A549 (cell line): ENCODE measurements around the gene RPN2. TPM values are rescaled to one million over a fixed set of nuclear protein-coding genes. Genes with fewer than 3 reads are reported as not detected.

Source experiments
- ATAC-seq, 2 experiments: fragments of 200-7000 bp in 1 of 2; fragments of >200 bp in 1 of 2; cut with Nextera tagmentation in 1 of 2; cut with Tn5 transposase in 1 of 2; 3 replicates each; pipeline versions ENCODE4 v1.8.0 to v1.9.1; 2018 to 2020; ENCODE audit warnings: mild to moderate bottlenecking in 1 of 2, moderate library complexity in 1 of 2
- CTCF ChIA-PET: fragments of 300-600 bp; sonication (Branson Sonifier 250); formaldehyde crosslinking; extraction: SDS; loops from one replicate; lab custom pipeline; 2021; ENCODE audit warnings: antibody characterized with exemption, inconsistent platforms; lab: Yijun Ruan, JAX
- POLR2A ChIA-PET: fragments of 350-600 bp; formaldehyde crosslinking; extraction: SDS; loops from one replicate; lab custom pipeline; 2021; ENCODE audit warnings: antibody characterized with exemption, inconsistent platforms; lab: Yijun Ruan, JAX
- DNase-seq, 2 experiments: peaks; one replicate each; pipeline versions ENCODE4 v3.0.0 to v3.0.0-alpha.2; 2011 to 2016; ENCODE audit warnings: low read depth in 1 of 2, low spot score in 1 of 2
- FAIRE-seq: peaks from 2 replicates; lab custom pipeline; 2011; peaks lifted over from hg19 to GRCh38; lab: Jason Lieb, UNC
- H3K27ac ChIP-seq, 2 experiments: fragments of >200 bp; sonication (Bioruptor Twin); formaldehyde crosslinking; 3 replicates each; pipeline ENCODE4 v1.5.1; 2016 to 2017
- H3K4me1 ChIP-seq: fragments of >200 bp; sonication (Bioruptor Twin); formaldehyde crosslinking; 3 replicates; pipeline ENCODE4 v1.6.1; 2016
- H3K4me2 ChIP-seq: fragments of >200 bp; sonication (Bioruptor Twin); formaldehyde crosslinking; 3 replicates; pipeline ENCODE4 v1.6.1; 2016
- H3K4me3 ChIP-seq: fragments of >200 bp; sonication (Bioruptor Twin); formaldehyde crosslinking; 3 replicates; pipeline ENCODE4 v1.5.1; 2016
- H3K9me3 ChIP-seq: fragments of >200 bp; sonication (Bioruptor Twin); formaldehyde crosslinking; 3 replicates; pipeline ENCODE4 v1.6.1; 2016
- BCL3 ChIP-seq: fragments of >200 bp; sonication (Bioruptor Twin); formaldehyde crosslinking; IDR thresholded peaks from 3 replicates; pipeline ENCODE4 v1.6.1; 2016
- CHD2 ChIP-seq: fragments of 150-350 bp; IDR thresholded peaks from 2 replicates; pipeline ENCODE4 v1.6.1; 2014; ENCODE audit warnings: low read length; ENCODE audit not compliant: partially characterized antibody
- EHF ChIP-seq: fragments of 250-450 bp; sonication (Bioruptor Pico); IDR thresholded peaks from 2 replicates; pipeline ENCODE4 v1.5.0; 2020; ENCODE audit warnings: mild to moderate bottlenecking
- ELK1 ChIP-seq: fragments of 150-350 bp; IDR thresholded peaks from 2 replicates; pipeline ENCODE4 v1.6.1; 2014; ENCODE audit warnings: low read depth, mild to moderate bottlenecking, low read length
- ESRRA ChIP-seq: fragments of 150-350 bp; IDR thresholded peaks from 2 replicates; pipeline ENCODE4 v1.6.1; 2014; ENCODE audit warnings: mild to moderate bottlenecking, low read length, borderline replicate concordance
- FOXS1 ChIP-seq: fragments of 250-450 bp; sonication (Bioruptor Pico); IDR thresholded peaks from 2 replicates; pipeline ENCODE4 v1.5.0; 2020; ENCODE audit warnings: mild to moderate bottlenecking, moderate library complexity
- HES2 ChIP-seq: fragments of >200 bp; sonication (Bioruptor Twin); formaldehyde crosslinking; IDR thresholded peaks from 2 replicates; pipeline ENCODE4 v1.6.1; 2016
- HMGXB4 ChIP-seq: fragments of 250-450 bp; sonication (Bioruptor Pico); IDR thresholded peaks from 2 replicates; pipeline ENCODE4 v1.5.0; 2021; ENCODE audit warnings: mild to moderate bottlenecking, moderate library complexity, borderline replicate concordance
- HOXB13 ChIP-seq: fragments of 250-450 bp; sonication (Bioruptor Pico); IDR thresholded peaks from 2 replicates; pipeline ENCODE4 v1.5.0; 2020; ENCODE audit warnings: low read depth, mild to moderate bottlenecking, moderate library complexity
- HOXB5 ChIP-seq: fragments of 250-450 bp; sonication (Bioruptor Pico); IDR thresholded peaks from 2 replicates; pipeline ENCODE4 v1.5.0; 2020; ENCODE audit warnings: mild to moderate bottlenecking, moderate library complexity
- JUN ChIP-seq, 2 experiments: fragments of >200 bp; sonication (Bioruptor Twin); formaldehyde crosslinking; IDR thresholded peaks; 2 replicates in 1 of 2; 3 replicates in 1 of 2; pipeline ENCODE4 v1.6.1; 2016 to 2017
- KDM5A ChIP-seq: fragments of 200-600 bp; sonication (generic); IDR thresholded peaks from 2 replicates; pipeline ENCODE4 v1.6.1; 2016; ENCODE audit warnings: antibody characterized with exemption, mild to moderate bottlenecking
- NFE2L2 ChIP-seq: fragments of 150-350 bp; conservative IDR thresholded peaks from 2 replicates; pipeline ENCODE4 v1.6.1; 2014; ENCODE audit warnings: low read length
- RAD21 ChIP-seq, 2 experiments: fragments of >200 bp in 1 of 2; sonication (Bioruptor Twin) in 1 of 2; formaldehyde crosslinking in 1 of 2; IDR thresholded peaks in 1 of 2; conservative IDR thresholded peaks in 1 of 2; 2 replicates in 1 of 2; 3 replicates in 1 of 2; pipeline ENCODE4 v1.6.1; 2012 to 2018; ENCODE audit warnings: inconsistent platforms in 1 of 2
- RNF2 ChIP-seq: fragments of 200-600 bp; sonication (generic); IDR thresholded peaks from 2 replicates; pipeline ENCODE4 v1.6.1; 2016; ENCODE audit warnings: low read depth, mild to moderate bottlenecking, antibody characterized with exemption, moderate library complexity, borderline replicate concordance
- USF2 ChIP-seq: fragments of 450-650 bp; IDR thresholded peaks from 2 replicates; pipeline ENCODE4 v1.6.1; 2014; ENCODE audit warnings: antibody characterized with exemption
- ZSCAN20 ChIP-seq: fragments of 250-450 bp; sonication (Bioruptor Pico); IDR thresholded peaks from 2 replicates; pipeline ENCODE4 v1.8.0; 2022; ENCODE audit warnings: mild to moderate bottlenecking, moderate library complexity
- WGBS: methylation state at CpG from one replicate; pipeline ENCODE4 v1.1.6; 2017; ENCODE audit errors: missing lambda C conversion rate; 5-methylcytosine and 5-hydroxymethylcytosine counted together
- polyA plus RNA-seq, 4 experiments: library from polyadenylated mRNA; depleted of rRNA in 3 of 4; stranded (reverse); fragments of >200 nt; fragmentation: RNase III in 1 of 4; extraction: RNeasy Plus Mini Kit Qiagen cat#74134 plus additional on column Dnase treatment in 1 of 4; gene quantifications; 2 replicates in 3 of 4; 3 replicates in 1 of 4; pipeline ENCODE4 v1.2.3, GENCODE V29; 2011 to 2017

Gene RPN2
- polyA plus RNA-seq, 2 of the 4 experiments (the other 2 are of a cell fraction) = 282 to 391 TPM

- no peak for TF ChIP-seq ELK1
- FAIRE-seq (no peak), ATAC-seq (no peak), DNase-seq (no peak)
- ChIA-PET CTCF (interaction anchor here (1.2 to 4.1 kb wide), 5 partner anchors 12 to 296 kb away, joined by 3 to 17 read pairs (median 5); no protein-coding TSS in a partner anchor), POLR2A (no interaction called here)
- H3K4me3 ChIP-seq = no peak overlapping the region
- no peaks in the 10 kb centered on the region for H3K4me1 ChIP-seq
- 89% methylated on average over 5 of the region's 5 CpGs for WGBS
- no peaks in the 10 kb centered on the region for H3K9me3 ChIP-seq
- H3K4me2 ChIP-seq = no peak overlapping the region
- H3K27ac ChIP-seq = no peak overlapping the region
Observed at GRCh38 chr20:37237656-37238055, 58.5 kb downstream of the RPN2 start.

GRCh38 chr20:37238426-37238825, 59.3 kb downstream of the RPN2 start:
- FAIRE-seq (no peak), ATAC-seq (no peak), DNase-seq (no peak)
- CTCF ChIA-PET = interaction anchor here (1.0 to 4.1 kb wide), 5 partner anchors 12 to 295 kb away, joined by 3 to 17 read pairs (median 5); no protein-coding TSS in a partner anchor
- no peak overlapping the region for H3K4me2 ChIP-seq
- TF ChIP-seq CHD2 (no peak), BCL3 (no peak), ESRRA (no peak), HOXB5 (CRISPR knock-in tag) (no peak), HES2 (no peak), RNF2 (no peak), KDM5A (no peak), HMGXB4 (CRISPR knock-in tag) (no peak), ZSCAN20 (CRISPR knock-in tag) (no peak), JUN (IDR thresholded peaks at IDR 0.05) (no peak), RAD21 (conservative IDR thresholded peaks at IDR 0.05 in 1 of 2, IDR thresholded peaks at IDR 0.05 in 1 of 2) (no peak), NFE2L2 (no peak), FOXS1 (CRISPR knock-in tag) (no peak), EHF (CRISPR knock-in tag) (no peak)
- no peaks in the 10 kb centered on the region for H3K4me1 ChIP-seq
- H3K27ac ChIP-seq = no peak overlapping the region
- WGBS = 94% methylated on average over 6 of the region's 6 CpGs
- POLR2A ChIA-PET = no interaction called here
- H3K4me3 ChIP-seq = no peak overlapping the region
- H3K9me3 ChIP-seq = no peaks in the 10 kb centered on the region

- TF ChIP-seq HOXB13 (CRISPR knock-in tag) (no peak), USF2 (no peak)
- Histone ChIP-seq H3K9me3 (no peaks in the 10 kb centered on the region), H3K4me3 (no peak overlapping the region), H3K4me1 (no peaks in the 10 kb centered on the region), H3K27ac (no peak overlapping the region), H3K4me2 (no peak overlapping the region)
- CTCF ChIA-PET = interaction anchor here (1.0 to 4.1 kb wide), 4 partner anchors 18 to 295 kb away, joined by 3 to 17 read pairs (median 6); no protein-coding TSS in a partner anchor
- FAIRE-seq = no peak
- POLR2A ChIA-PET = no interaction called here
- no peak for ATAC-seq
- 88% methylated on average over 1 of the region's 1 CpG for WGBS
- DNase-seq = no peak
Observed at GRCh38 chr20:37238935-37239451, 59.9 kb downstream of the RPN2 start.
